ENCODE data around the gene EXOC5. TPM values are rescaled to one million over a fixed set of nuclear protein-coding genes. Genes with fewer than 3 reads are reported as not detected.
"Not testable (repeated sequence)": the region's sequence is repeated elsewhere in the genome, so short reads cannot be mapped to it uniquely, and the experiment has no call there.

Gene EXOC5
- total RNA-seq, 2 donors from 2014 or later, result 28.7 to 31.5 TPM

DNA sequence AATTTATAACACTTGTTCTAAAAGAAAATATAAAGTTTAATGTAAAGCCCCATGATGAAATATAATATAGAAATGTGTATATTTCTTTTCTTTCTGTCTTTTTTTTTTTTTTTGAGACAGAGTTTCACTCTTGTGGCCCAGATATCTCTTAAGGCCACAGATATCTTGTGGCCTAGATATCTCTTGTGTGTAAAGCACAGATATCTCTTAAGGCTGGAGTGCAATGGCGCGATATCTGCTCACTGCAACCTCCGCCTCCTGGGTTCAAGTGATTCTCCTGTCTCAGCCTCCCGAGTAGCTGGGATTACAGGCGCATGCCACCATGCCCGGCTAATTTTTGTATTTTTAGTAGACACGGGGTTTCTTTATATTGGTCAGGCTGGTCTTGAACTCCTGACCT lies 28.6 kb downstream of the EXOC5 start:
- H3K27ac Mint-ChIP-seq; H3K4me1 Mint-ChIP-seq; ATAC-seq; DNase-seq; H3K27me3 Mint-ChIP-seq; H3K4me3 Mint-ChIP-seq; H3K9me3 ChIP-seq (ENCODE audit: control insufficient read depth, low read length, poor library complexity, severe bottlenecking); H3K36me3 Mint-ChIP-seq (ENCODE audit: low read depth): not testable (repeated sequence)

DNA sequence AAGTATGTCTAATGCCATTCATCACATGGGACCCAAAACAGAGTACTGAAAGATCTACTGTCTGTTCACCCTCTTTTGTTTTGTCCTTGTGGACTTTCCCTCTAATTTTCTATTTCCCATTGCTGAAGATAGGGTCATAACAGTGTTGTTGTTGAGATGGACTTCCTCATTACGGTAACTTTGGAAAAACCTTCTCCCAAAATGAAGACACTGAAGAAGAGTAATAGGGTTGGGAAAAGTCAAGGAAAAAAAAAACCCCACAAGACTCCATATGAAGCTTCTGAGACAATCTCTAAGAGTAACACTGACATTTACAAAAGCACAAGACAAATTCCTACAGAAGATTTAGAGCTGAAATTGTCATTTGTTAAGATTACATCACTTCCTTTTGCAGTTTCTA lies 36.7 kb downstream of the EXOC5 start:
- peaks cover 11% of the 10 kb centered on the region for H3K36me3 Mint-ChIP-seq (ENCODE audit: low read depth)
- H3K9me3 ChIP-seq (ENCODE audit: control insufficient read depth, low read length, poor library complexity, severe bottlenecking), result no peaks in the 10 kb centered on the region
- H3K27ac Mint-ChIP-seq, result no peak overlapping the region
- no peaks in the 10 kb centered on the region for H3K27me3 Mint-ChIP-seq
- H3K4me1 Mint-ChIP-seq, result peaks cover 2% of the 10 kb centered on the region
- DNase-seq, result no peak
- no peak overlapping the region for H3K4me3 Mint-ChIP-seq
- ATAC-seq, result no peak

DNA sequence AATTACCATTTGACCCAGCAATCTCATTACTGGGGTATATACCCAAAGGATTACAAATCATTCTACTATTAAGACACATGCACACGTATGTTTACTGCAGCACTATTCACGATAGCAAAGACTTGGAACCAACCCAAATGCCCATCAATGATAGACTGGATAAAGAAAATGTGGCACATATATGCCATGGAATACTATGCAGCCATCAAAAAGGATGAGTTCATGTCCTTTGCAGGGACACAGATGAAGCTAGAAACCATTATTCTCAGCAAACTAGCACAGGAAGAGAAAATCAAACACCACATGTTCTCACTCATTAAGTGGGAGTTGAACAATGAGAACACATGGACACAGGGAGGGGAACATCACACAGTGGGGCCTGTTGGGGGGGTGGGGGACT lies 40.4 kb downstream of the EXOC5 start:
- H3K9me3 ChIP-seq (ENCODE audit: control insufficient read depth, low read length, poor library complexity, severe bottlenecking); ATAC-seq; H3K27me3 Mint-ChIP-seq; H3K27ac Mint-ChIP-seq; H3K4me3 Mint-ChIP-seq; H3K4me1 Mint-ChIP-seq; DNase-seq: not testable (repeated sequence)
- peaks cover 19% of the 10 kb centered on the region for H3K36me3 Mint-ChIP-seq (ENCODE audit: low read depth)

DNA sequence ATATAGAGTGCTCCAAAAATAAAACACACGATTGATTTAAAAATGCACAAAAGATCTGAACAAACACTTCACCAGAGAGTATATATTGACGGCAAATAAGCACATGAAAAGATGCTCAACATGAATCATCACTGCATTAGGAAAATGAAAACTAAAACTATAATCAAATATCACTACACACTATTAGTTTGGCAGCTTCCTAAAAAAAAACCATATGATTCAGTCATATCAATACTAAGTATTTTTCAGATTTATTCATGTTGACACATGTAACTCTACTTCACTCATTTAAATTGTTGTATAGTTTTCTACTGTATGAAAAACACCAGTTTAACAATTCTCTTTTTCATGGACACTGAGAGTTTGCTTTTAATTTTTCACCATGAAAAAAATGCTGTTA lies 41.6 kb downstream of the EXOC5 start:
- H3K9me3 ChIP-seq (ENCODE audit: control insufficient read depth, low read length, poor library complexity, severe bottlenecking), result no peaks in the 10 kb centered on the region
- DNase-seq (no peak), ATAC-seq (no peak)
- Mint-ChIP-seq H3K4me3 (no peak overlapping the region), H3K36me3 (ENCODE audit: low read depth) (peaks cover 19% of the 10 kb centered on the region), H3K27ac (no peak overlapping the region), H3K27me3 (no peaks in the 10 kb centered on the region), H3K4me1 (peaks cover 5% of the 10 kb centered on the region)

DNA sequence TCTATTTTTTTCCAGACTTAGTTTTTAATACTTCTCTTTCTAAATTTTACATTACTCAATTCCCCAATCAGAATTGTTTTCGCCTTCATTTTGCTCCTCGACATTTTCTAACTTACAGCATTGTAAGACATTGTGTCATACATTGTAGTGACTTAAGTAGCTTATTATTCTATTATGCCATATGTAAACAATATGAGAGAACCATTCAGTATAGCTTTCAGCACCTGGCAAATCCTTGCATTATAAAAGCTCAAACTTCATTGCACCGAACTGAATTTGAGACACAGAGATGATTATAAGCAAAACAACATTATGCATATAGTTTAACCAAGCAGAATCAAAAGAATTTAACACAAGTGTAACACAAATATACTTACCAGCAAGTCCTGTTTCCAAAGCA lies 46.8 kb downstream of the EXOC5 start:
- no peaks in the 10 kb centered on the region for H3K9me3 ChIP-seq (ENCODE audit: control insufficient read depth, low read length, poor library complexity, severe bottlenecking)
- ATAC-seq (no peak), DNase-seq (no peak)
- Mint-ChIP-seq H3K27ac (no peak overlapping the region), H3K27me3 (no peaks in the 10 kb centered on the region), H3K36me3 (ENCODE audit: low read depth) (peaks cover 20% of the 10 kb centered on the region), H3K4me3 (no peak overlapping the region), H3K4me1 (peaks cover 11% of the 10 kb centered on the region)

DNA sequence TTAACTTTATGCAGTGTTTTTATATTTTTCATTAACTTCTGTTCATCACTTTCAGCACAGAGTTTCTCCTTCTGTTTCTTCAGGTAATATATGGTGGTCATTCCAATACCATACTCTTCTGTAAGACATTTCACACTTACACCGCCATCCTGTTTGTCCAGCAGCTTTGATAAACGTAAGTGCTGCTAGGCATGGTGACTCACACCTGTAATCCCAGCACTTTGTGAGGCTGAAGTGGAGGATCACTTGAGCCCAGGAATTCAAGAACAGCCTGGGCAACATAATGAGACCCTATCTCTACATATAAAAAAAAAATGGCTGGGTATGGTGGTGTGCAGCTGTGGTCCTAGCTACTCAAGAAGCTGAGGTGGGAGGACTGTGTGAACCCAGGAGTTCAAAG lies 55.8 kb downstream of the EXOC5 start:
- no peak for ATAC-seq
- H3K4me3 Mint-ChIP-seq, result no peak overlapping the region

DNA sequence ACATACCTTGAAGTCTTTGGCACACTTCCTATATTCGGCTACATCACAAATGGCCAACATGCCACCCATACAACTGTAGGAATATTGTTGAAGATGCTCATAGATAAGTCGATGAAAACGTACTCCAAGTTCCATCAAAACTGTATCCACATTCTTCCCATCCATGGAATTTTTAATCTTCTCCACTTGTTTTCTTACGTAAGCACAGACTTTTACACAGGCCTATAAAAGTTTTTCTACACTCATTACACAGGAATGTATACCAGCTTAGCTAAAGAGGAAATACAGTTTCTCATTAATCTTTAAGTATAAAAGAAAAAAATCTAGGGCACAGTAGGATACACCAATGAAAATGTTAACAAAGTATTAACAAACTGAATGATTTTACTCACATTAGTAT lies 59.1 kb downstream of the EXOC5 start:
- ATAC-seq, result no peak
- H3K27ac Mint-ChIP-seq, result no peak overlapping the region

More for the DNA sequence above, 55.8 kb downstream of the EXOC5 start:
- no peaks in the 10 kb centered on the region for H3K9me3 ChIP-seq (ENCODE audit: control insufficient read depth, low read length, poor library complexity, severe bottlenecking)
- no peaks in the 10 kb centered on the region for H3K27me3 Mint-ChIP-seq
- peaks cover 4% of the 10 kb centered on the region for H3K4me1 Mint-ChIP-seq
- H3K27ac Mint-ChIP-seq, result no peak overlapping the region
- H3K36me3 Mint-ChIP-seq (ENCODE audit: low read depth), result peaks cover 22% of the 10 kb centered on the region
- no peak for DNase-seq

DNA sequence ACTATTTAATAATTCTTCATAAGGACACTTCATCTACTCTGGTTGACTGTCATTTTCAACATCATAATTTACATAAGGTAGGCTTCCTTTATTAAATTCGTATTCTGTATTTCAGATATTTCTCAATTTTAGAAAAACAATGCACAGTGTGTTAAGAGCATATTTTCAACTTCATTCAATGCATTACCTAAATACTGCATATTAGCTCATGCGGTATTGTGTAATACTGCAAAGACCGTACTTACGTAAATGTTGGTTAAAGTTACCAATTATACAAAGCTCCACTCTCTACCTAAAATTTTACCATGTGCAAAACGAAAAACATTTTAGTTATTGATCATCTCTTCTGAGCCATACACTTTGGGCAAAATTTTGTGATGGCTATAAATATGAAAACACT lies 62.8 kb downstream of the EXOC5 start:
- DNase-seq (no peak), ATAC-seq (no peak)
- H3K36me3 Mint-ChIP-seq (ENCODE audit: low read depth), result peaks cover 3% of the 10 kb centered on the region
- H3K4me3 Mint-ChIP-seq, result no peak overlapping the region
- no peaks in the 10 kb centered on the region for H3K27me3 Mint-ChIP-seq
- H3K27ac Mint-ChIP-seq, result no peak overlapping the region
- H3K4me1 Mint-ChIP-seq, result no peaks in the 10 kb centered on the region
- no peaks in the 10 kb centered on the region for H3K9me3 ChIP-seq (ENCODE audit: control insufficient read depth, low read length, poor library complexity, severe bottlenecking)

More for the DNA sequence above, 59.1 kb downstream of the EXOC5 start:
- DNase-seq, result no peak
- Mint-ChIP-seq H3K4me3 (no peak overlapping the region), H3K4me1 (peaks cover 3% of the 10 kb centered on the region), H3K27me3 (no peaks in the 10 kb centered on the region), H3K36me3 (ENCODE audit: low read depth) (peaks cover 11% of the 10 kb centered on the region)
- no peaks in the 10 kb centered on the region for H3K9me3 ChIP-seq (ENCODE audit: control insufficient read depth, low read length, poor library complexity, severe bottlenecking)

DNA sequence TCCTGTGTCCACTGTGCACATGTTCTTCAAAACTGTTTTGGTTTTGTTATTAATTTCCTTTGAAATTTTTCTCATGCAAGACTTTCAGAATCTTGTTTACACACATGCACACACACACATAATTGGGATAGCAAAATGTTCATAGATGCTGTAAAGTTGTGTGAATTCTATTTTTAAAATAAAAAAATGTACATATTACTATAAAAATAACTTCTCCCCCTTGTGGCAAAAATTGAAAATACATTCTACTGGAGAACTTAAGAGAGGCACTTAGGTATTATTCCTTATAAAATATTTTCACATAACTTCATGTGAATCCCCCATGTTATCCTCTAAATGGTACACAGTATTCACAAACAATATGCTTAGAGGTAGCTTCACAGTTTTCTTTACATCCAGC lies 66.0 kb downstream of the EXOC5 start:
- not testable (repeated sequence) for H3K4me3 Mint-ChIP-seq; H3K9me3 ChIP-seq (ENCODE audit: control insufficient read depth, low read length, poor library complexity, severe bottlenecking); H3K27me3 Mint-ChIP-seq; ATAC-seq; H3K27ac Mint-ChIP-seq; DNase-seq; H3K4me1 Mint-ChIP-seq; H3K36me3 Mint-ChIP-seq (ENCODE audit: low read depth)

DNA sequence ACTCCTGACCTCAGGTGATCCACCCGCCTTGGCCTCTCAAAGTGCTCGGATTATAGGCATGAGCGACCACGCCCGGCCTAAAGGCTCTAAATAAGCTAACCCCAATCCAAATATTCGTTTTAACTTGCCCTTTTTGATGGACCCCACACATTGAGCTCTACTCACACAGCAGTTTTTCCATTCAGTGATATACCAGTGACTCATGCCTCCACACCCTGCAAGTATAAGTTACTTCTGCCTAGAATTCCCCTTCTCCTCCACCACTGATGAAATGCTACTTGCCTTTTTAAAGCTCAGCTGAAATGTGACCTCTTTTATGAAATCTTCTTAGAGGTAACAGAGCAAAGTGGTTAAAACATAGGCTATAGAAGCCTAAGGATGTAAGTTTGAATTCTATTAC lies 68.8 kb downstream of the EXOC5 start:
- Mint-ChIP-seq H3K27ac (no peak overlapping the region), H3K36me3 (ENCODE audit: low read depth) (no peaks in the 10 kb centered on the region), H3K27me3 (no peaks in the 10 kb centered on the region), H3K4me3 (no peak overlapping the region), H3K4me1 (peaks cover 2% of the 10 kb centered on the region)
- H3K9me3 ChIP-seq (ENCODE audit: control insufficient read depth, low read length, poor library complexity, severe bottlenecking), result no peaks in the 10 kb centered on the region
- DNase-seq, result no peak
- no peak for ATAC-seq

DNA sequence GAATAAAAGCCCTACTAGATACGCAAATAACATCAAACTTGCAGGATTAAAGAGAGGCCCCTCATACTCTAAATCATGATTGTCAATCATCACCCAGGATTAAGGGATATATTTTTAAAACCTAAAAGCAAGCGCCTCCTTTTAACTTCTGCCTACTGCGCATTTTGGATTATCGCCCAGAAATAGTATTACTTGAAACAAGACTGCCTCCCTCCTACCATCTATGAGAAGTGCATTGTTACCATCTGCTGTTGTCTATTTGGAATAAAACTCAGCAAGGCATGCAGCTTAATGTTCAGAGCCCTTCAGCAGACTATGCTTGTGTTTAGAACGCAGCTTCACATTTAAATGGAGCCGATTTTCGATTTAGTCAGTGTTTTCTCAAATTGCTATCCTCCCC lies 79.6 kb downstream of the EXOC5 start:
- H3K4me3 Mint-ChIP-seq, result no peak overlapping the region
- peaks cover 42% of the 10 kb centered on the region for H3K27me3 Mint-ChIP-seq
- no peak for ATAC-seq

DNA sequence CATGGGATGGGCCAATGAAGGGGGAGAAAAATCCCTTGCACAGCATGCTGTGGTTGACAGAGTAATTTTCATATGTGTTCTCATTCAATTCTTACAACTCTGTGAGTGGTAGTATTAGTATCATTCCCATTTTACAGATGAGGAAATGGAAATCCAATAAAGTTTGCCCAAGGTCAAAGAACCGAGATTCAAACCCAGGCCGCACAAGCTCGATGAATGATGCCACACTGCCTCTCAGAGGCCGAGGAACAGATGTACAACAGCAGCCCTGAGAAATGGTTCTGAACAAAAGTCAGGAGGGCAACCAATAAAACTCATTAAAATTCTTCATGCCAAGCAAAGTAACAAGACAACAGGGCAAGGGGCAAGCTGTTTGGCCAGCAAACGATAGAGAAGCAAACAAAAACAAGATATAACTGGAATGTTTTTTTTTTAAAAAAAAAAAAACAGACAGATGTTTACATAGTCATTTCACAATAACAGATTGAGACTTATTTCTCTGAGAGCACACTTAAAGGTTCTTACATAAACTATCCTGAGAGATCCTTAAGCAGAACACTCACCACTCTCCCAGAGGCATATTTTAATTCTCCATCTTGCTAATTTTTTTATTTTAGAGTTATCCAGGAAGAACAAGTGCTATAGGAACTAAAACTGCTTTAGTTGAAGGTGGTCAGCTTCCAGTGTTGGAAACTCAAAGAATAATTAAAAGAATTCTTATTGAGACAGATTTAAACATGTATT lies 85.8 kb downstream of the EXOC5 start:
- H3K9me3 ChIP-seq (ENCODE audit: control insufficient read depth, low read length, poor library complexity, severe bottlenecking), result no peaks in the 10 kb centered on the region
- DNase-seq (no peak), ATAC-seq (no peak)
- Mint-ChIP-seq H3K27ac (no peak overlapping the region), H3K4me3 (no peak overlapping the region), H3K36me3 (ENCODE audit: low read depth) (peaks cover 2% of the 10 kb centered on the region), H3K4me1 (peaks cover 2% of the 10 kb centered on the region), H3K27me3 (peaks cover 47% of the 10 kb centered on the region)

More for the DNA sequence above, 79.6 kb downstream of the EXOC5 start:
- H3K36me3 Mint-ChIP-seq (ENCODE audit: low read depth), result no peaks in the 10 kb centered on the region
- DNase-seq, result no peak
- no peaks in the 10 kb centered on the region for H3K9me3 ChIP-seq (ENCODE audit: control insufficient read depth, low read length, poor library complexity, severe bottlenecking)
- H3K27ac Mint-ChIP-seq, result no peak overlapping the region
- H3K4me1 Mint-ChIP-seq, result no peaks in the 10 kb centered on the region

DNA sequence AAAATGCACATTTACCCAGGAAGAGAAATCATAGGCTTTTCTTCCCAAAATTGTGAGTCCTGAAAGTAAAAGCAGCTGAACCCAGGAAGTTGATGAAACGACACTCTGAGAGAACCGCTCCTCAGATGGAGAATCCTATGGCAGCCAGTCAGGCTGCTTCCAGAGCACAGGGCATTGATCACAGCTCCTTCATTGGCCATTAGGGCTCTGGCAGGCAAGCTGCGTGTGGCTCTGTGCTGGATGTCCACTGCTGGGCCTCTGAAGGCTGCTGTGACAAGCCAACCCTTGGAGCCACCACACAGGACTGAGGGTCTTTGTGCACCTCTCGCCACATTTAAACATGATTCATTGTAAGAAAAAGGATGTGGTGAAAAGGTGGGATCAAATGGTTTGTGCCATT lies 89.4 kb downstream of the EXOC5 start:
- Mint-ChIP-seq H3K27ac (no peak overlapping the region), H3K27me3 (peaks cover 45% of the 10 kb centered on the region), H3K4me1 (peaks cover 2% of the 10 kb centered on the region), H3K36me3 (ENCODE audit: low read depth) (peaks cover 2% of the 10 kb centered on the region), H3K4me3 (no peak overlapping the region)
- ATAC-seq (no peak), DNase-seq (no peak)
- no peaks in the 10 kb centered on the region for H3K9me3 ChIP-seq (ENCODE audit: control insufficient read depth, low read length, poor library complexity, severe bottlenecking)

DNA sequence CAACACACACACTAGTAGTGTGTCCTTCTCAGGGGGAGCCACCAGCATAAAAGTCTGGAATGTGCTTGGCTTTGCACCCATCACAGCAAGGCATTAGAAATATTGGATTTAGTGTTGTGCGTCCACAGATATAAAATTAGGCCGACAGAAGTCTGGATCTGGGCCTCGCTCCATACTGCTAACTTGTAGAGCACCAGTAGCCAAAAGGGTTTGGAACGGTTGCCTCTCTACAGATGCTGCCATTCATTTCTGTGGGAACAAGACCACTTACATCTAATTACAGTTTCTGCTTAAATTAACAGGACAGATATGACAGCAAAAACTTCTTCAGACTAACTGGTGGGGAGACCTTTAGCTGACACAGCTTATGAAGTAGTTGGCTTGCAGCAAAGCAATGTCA lies 94.2 kb downstream of the EXOC5 start:
- no peaks in the 10 kb centered on the region for H3K9me3 ChIP-seq (ENCODE audit: control insufficient read depth, low read length, poor library complexity, severe bottlenecking)
- DNase-seq (no peak), ATAC-seq (no peak)
- Mint-ChIP-seq H3K4me1 (no peaks in the 10 kb centered on the region), H3K4me3 (no peak overlapping the region), H3K27ac (no peak overlapping the region), H3K27me3 (peaks cover 47% of the 10 kb centered on the region), H3K36me3 (ENCODE audit: low read depth) (no peaks in the 10 kb centered on the region)
